WTC11 (cell line): ENCODE results near the gene DROSHA. TPM values are rescaled to one million over a fixed set of nuclear protein-coding genes. Genes with fewer than 3 reads are reported as not detected.

Source experiments
- ATAC-seq: fragments of 200-7000 bp; cut with Tn5 transposase; 2 replicates; pipeline ENCODE4 v1.10.0; 2021; ENCODE audit warnings: mild to moderate bottlenecking, moderate library complexity
- CTCF ChIA-PET: fragments of 300-600 bp; sonication (Branson Sonifier 250); formaldehyde crosslinking; loops from one replicate; lab custom pipeline; 2021; ENCODE audit warnings: antibody characterized with exemption; lab: Charles Lee
- POLR2A ChIA-PET: fragments of 350-600 bp; sonication (Branson Sonifier 250); formaldehyde crosslinking; loops from one replicate; lab custom pipeline; 2021; ENCODE audit warnings: antibody characterized with exemption; lab: Charles Lee
- DNase-seq: peaks from one replicate; pipeline ENCODE4 v3.0.0; 2021; ENCODE audit warnings: low spot score
- H3K27ac Mint-ChIP-seq: 2 replicates; pipeline ENCODE4 v1.8.0; 2021; ENCODE audit warnings: mixed read lengths
- H3K27me3 Mint-ChIP-seq: 2 replicates; pipeline ENCODE4 v1.8.0; 2021; ENCODE audit warnings: low read depth, mild to moderate bottlenecking, moderate library complexity, mixed read lengths
- H3K36me3 Mint-ChIP-seq: 2 replicates; pipeline ENCODE4 v1.8.0; 2021; ENCODE audit warnings: mixed read lengths
- H3K4me1 Mint-ChIP-seq: 2 replicates; pipeline ENCODE4 v1.8.0; 2022; ENCODE audit warnings: mixed read lengths
- H3K4me3 Mint-ChIP-seq: 2 replicates; pipeline ENCODE4 v1.8.0; 2021; ENCODE audit warnings: mild to moderate bottlenecking, moderate library complexity, mixed read lengths
- H3K9me3 Mint-ChIP-seq: 2 replicates; pipeline ENCODE4 v1.8.0; 2021; ENCODE audit warnings: mixed read lengths
- CBFB ChIP-seq: sonication (generic); formaldehyde crosslinking; IDR thresholded peaks from 2 replicates; pipeline ENCODE4 v1.8.1; 2022; ENCODE audit warnings: mild to moderate bottlenecking, low read depth, missing genetic modification reagents
- CREM ChIP-seq: sonication (generic); formaldehyde crosslinking; IDR thresholded peaks from 2 replicates; pipeline ENCODE4 v1.8.1; 2022; ENCODE audit warnings: mild to moderate bottlenecking, missing genetic modification reagents, moderate library complexity
- ESRRA ChIP-seq: sonication (generic); formaldehyde crosslinking; IDR thresholded peaks from 2 replicates; pipeline ENCODE4 v1.8.1; 2022; ENCODE audit warnings: mild to moderate bottlenecking, missing genetic modification reagents, borderline replicate concordance
- GABPB1 ChIP-seq: sonication (generic); formaldehyde crosslinking; IDR thresholded peaks from 2 replicates; pipeline ENCODE4 v1.8.1; 2023; ENCODE audit warnings: mild to moderate bottlenecking, missing genetic modification reagents
- NFATC4 ChIP-seq: fragments of 250-450 bp; sonication (Bioruptor Pico); IDR thresholded peaks from 2 replicates; pipeline ENCODE4 v1.9.0; 2021; ENCODE audit warnings: mild to moderate bottlenecking
- OVOL2 ChIP-seq: fragments of 250-450 bp; sonication (Bioruptor Pico); IDR thresholded peaks from 2 replicates; pipeline ENCODE4 v1.9.0; 2021; ENCODE audit warnings: mild to moderate bottlenecking, borderline replicate concordance
- RELA ChIP-seq: sonication (generic); formaldehyde crosslinking; IDR thresholded peaks from 2 replicates; pipeline ENCODE4 v1.8.1; 2022; ENCODE audit warnings: missing genetic modification reagents, mild to moderate bottlenecking, borderline replicate concordance
- RORB ChIP-seq: fragments of 250-450 bp; sonication (Bioruptor Pico); IDR thresholded peaks from 2 replicates; pipeline ENCODE4 v1.9.0; 2021; ENCODE audit warnings: mild to moderate bottlenecking
- SMAD3 ChIP-seq: sonication (generic); formaldehyde crosslinking; IDR thresholded peaks from 2 replicates; pipeline ENCODE4 v1.8.0; 2022; ENCODE audit warnings: missing genetic modification reagents, mild to moderate bottlenecking, borderline replicate concordance
- ZNF263 ChIP-seq: sonication (generic); formaldehyde crosslinking; IDR thresholded peaks from 2 replicates; pipeline ENCODE4 v1.8.1; 2022; ENCODE audit warnings: low read depth, mild to moderate bottlenecking, moderate library complexity, missing genetic modification reagents
- ZNF396 ChIP-seq: fragments of 250-450 bp; sonication (Bioruptor Pico); IDR thresholded peaks from 2 replicates; pipeline ENCODE4 v1.8.0; 2021; ENCODE audit warnings: mild to moderate bottlenecking, moderate library complexity, borderline replicate concordance
- ZNF416 ChIP-seq: fragments of 250-450 bp; sonication (Bioruptor Pico); IDR thresholded peaks from 2 replicates; pipeline ENCODE4 v1.9.0; 2021; ENCODE audit warnings: mild to moderate bottlenecking, inconsistent platforms
- ZNF423 ChIP-seq: fragments of 250-450 bp; sonication (Bioruptor Pico); IDR thresholded peaks from 2 replicates; pipeline ENCODE4 v2.1.2; 2022; ENCODE audit warnings: mild to moderate bottlenecking, moderate library complexity
- total RNA-seq: library from RNA; stranded (reverse); gene quantifications from 3 replicates; pipeline ENCODE4 v1.2.3, GENCODE V29; 2021
- TF ChIP-seq, protein P1 (sequence below): sonication (generic); formaldehyde crosslinking; IDR thresholded peaks from 2 replicates; pipeline ENCODE4 v1.8.1; 2023; ENCODE audit warnings: mild to moderate bottlenecking, missing genetic modification reagents, moderate library complexity
- TF ChIP-seq, protein P2 (sequence below): fragments of 250-450 bp; sonication (Bioruptor Pico); conservative IDR thresholded peaks from 2 replicates; pipeline ENCODE4 v1.9.0; 2021; ENCODE audit warnings: mild to moderate bottlenecking
- TF ChIP-seq, protein P3 (sequence below): sonication (generic); formaldehyde crosslinking; conservative IDR thresholded peaks from 2 replicates; pipeline ENCODE4 v1.8.1; 2022; ENCODE audit warnings: mild to moderate bottlenecking, missing genetic modification reagents
- TF ChIP-seq, protein P4 (sequence below): fragments of 200-600 bp; IDR thresholded peaks from 2 replicates; pipeline ENCODE4 v1.8.0; 2022; ENCODE audit warnings: antibody characterized with exemption
- TF ChIP-seq, protein P5 (sequence below): sonication (generic); formaldehyde crosslinking; IDR thresholded peaks from 2 replicates; pipeline ENCODE4 v1.8.0; 2023; ENCODE audit warnings: missing genetic modification reagents, mild to moderate bottlenecking, borderline replicate concordance
- TF ChIP-seq, protein P6 (sequence below): sonication (generic); formaldehyde crosslinking; conservative IDR thresholded peaks from 2 replicates; pipeline ENCODE4 v1.8.1; 2023; ENCODE audit warnings: mild to moderate bottlenecking, low read depth, missing genetic modification reagents, moderate library complexity

Gene DROSHA
- total RNA-seq, 1 experiment from 2014 or later = 125 TPM

DNA sequence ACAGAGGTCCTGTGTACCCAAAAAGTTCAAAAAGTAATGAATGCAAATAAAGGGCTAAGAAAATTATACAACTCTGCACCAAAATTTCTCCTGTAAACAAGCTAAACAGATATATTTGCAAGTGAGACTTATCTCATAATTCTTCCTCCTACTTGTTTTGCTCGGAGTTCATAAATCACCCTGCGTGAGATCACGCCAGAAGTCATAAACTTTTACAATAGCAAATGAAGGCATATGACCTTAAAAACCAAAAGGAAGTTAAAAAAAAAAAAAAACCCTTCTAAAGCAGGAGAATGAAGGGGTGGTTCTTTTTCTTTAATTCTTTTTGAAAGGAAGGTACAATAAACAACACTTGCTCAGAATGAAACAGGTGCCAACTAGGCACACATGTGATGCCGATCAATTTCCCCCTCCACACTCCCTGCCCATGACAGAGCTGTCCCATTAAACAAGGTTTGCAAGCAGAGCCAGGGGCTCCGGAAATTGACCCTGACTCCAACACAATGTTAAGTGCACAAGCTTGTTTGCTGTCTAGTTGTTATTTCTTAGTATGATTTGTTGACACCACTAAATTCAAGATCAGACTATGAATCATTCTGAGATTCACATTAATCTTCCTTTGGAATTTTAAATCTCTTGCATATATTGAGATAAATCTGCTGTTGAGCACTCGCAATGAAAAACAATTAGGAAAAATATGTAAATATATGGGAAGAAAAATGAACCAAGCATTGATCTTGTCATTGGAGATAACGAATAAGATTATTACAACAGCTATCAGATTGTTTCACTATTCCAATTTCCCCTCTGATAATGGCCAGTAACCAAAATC is 46.3 kb downstream of the DROSHA start (continued):
- TF ChIP-seq, protein P1, sequence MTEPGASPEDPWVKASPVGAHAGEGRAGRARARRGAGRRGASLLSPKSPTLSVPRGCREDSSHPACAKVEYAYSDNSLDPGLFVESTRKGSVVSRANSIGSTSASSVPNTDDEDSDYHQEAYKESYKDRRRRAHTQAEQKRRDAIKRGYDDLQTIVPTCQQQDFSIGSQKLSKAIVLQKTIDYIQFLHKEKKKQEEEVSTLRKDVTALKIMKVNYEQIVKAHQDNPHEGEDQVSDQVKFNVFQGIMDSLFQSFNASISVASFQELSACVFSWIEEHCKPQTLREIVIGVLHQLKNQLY (CRISPR knock-in tag) = no peak
- no peak for TF ChIP-seq ZNF396 (CRISPR knock-in tag)
- no peak for TF ChIP-seq RELA (CRISPR knock-in tag)
- TF ChIP-seq ESRRA (CRISPR knock-in tag) = no peak
- TF ChIP-seq GABPB1 = no peak
- TF ChIP-seq ZNF416 = no peak
- TF ChIP-seq CBFB (CRISPR knock-in tag) = no peak
- no peak for TF ChIP-seq ZNF423 (CRISPR knock-in tag)
- TF ChIP-seq, protein P2, sequence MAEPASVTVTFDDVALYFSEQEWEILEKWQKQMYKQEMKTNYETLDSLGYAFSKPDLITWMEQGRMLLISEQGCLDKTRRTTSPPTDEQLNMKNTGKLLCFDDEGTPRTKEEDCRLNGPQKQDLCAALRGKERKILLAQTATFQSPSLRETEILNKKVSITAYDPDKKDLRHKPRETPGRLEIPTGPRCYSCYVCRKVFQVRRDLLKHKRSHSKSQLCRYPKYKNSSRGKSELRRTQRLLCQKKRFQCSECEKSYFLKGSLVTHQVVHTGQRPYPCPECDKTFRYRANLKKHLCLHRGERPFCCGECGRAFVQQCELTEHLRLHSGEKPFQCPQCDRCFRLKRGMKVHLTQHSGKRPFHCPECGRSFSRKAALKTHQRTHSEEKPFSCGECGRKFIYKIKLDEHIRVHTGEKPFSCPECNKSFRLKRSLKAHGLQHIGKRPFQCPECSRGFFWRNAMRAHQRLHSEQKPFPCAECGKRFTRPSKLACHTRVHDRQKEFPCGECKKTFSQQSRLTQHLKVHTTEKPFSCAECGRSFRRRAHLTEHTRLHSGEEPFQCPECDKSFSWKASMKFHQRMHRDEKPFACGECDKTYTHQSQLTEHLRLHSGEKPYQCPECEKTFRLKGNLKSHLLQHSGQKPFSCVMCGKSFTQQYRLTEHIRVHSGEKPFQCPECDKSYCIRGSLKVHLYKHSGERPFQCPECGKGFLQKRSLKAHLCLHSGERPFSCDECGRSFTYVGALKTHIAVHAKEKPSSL (CRISPR knock-in tag) = no peak
- TF ChIP-seq, protein P3, sequence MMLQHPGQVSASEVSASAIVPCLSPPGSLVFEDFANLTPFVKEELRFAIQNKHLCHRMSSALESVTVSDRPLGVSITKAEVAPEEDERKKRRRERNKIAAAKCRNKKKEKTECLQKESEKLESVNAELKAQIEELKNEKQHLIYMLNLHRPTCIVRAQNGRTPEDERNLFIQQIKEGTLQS (CRISPR knock-in tag) = no peak
- TF ChIP-seq, protein P4, sequence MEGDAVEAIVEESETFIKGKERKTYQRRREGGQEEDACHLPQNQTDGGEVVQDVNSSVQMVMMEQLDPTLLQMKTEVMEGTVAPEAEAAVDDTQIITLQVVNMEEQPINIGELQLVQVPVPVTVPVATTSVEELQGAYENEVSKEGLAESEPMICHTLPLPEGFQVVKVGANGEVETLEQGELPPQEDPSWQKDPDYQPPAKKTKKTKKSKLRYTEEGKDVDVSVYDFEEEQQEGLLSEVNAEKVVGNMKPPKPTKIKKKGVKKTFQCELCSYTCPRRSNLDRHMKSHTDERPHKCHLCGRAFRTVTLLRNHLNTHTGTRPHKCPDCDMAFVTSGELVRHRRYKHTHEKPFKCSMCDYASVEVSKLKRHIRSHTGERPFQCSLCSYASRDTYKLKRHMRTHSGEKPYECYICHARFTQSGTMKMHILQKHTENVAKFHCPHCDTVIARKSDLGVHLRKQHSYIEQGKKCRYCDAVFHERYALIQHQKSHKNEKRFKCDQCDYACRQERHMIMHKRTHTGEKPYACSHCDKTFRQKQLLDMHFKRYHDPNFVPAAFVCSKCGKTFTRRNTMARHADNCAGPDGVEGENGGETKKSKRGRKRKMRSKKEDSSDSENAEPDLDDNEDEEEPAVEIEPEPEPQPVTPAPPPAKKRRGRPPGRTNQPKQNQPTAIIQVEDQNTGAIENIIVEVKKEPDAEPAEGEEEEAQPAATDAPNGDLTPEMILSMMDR = no peak

DNA sequence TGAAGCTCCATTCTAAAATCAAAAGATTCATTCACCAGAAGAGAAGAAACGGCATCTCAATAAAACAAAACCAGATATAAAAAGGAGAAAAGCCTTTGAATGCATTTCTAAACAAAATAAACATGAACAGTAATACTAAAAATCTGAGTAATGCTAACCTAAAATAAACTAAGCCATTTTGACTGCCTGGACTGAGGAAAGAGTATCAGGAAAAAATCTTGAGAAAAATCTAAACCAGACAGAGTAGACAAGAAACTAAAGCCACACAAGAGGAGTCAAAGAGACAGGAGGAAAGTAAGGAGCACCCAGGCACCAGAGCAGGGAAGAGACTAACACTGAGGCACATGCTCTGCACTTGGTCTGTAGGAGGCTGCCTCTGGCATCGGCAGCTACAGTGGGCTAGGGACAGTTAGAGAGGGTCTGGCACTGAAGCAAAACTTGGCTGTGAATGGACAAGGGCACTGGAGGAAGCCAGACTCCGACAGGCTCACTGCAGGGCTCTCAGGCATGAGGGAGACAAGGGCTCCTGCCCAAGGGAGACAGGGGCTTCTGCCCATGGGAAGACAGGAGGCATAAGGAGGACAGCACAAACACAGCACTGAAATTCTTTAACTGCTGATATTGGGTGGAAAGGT is 50.2 kb downstream of the DROSHA start:
- H3K9me3 Mint-ChIP-seq = no peaks in the 10 kb centered on the region
- DNase-seq (no peak), ATAC-seq (no peak)
- peaks cover 19% of the 10 kb centered on the region for H3K36me3 Mint-ChIP-seq
- ChIA-PET POLR2A (no interaction called here), CTCF (no interaction called here)
- H3K27me3 Mint-ChIP-seq = no peaks in the 10 kb centered on the region
- no peak overlapping the region; the same call in 1 of the 2 replicates for H3K27ac Mint-ChIP-seq
- no peak overlapping the region for H3K4me3 Mint-ChIP-seq
- H3K4me1 Mint-ChIP-seq = no peaks in the 10 kb centered on the region
- TF ChIP-seq ZNF263 (CRISPR knock-in tag) (no peak), NFATC4 (no peak), RORB (no peak), OVOL2 (CRISPR knock-in tag) (no peak), CREM (CRISPR knock-in tag) (no peak), RELA (CRISPR knock-in tag) (no peak), SMAD3 (CRISPR knock-in tag) (no peak)
- TF ChIP-seq, protein P5, sequence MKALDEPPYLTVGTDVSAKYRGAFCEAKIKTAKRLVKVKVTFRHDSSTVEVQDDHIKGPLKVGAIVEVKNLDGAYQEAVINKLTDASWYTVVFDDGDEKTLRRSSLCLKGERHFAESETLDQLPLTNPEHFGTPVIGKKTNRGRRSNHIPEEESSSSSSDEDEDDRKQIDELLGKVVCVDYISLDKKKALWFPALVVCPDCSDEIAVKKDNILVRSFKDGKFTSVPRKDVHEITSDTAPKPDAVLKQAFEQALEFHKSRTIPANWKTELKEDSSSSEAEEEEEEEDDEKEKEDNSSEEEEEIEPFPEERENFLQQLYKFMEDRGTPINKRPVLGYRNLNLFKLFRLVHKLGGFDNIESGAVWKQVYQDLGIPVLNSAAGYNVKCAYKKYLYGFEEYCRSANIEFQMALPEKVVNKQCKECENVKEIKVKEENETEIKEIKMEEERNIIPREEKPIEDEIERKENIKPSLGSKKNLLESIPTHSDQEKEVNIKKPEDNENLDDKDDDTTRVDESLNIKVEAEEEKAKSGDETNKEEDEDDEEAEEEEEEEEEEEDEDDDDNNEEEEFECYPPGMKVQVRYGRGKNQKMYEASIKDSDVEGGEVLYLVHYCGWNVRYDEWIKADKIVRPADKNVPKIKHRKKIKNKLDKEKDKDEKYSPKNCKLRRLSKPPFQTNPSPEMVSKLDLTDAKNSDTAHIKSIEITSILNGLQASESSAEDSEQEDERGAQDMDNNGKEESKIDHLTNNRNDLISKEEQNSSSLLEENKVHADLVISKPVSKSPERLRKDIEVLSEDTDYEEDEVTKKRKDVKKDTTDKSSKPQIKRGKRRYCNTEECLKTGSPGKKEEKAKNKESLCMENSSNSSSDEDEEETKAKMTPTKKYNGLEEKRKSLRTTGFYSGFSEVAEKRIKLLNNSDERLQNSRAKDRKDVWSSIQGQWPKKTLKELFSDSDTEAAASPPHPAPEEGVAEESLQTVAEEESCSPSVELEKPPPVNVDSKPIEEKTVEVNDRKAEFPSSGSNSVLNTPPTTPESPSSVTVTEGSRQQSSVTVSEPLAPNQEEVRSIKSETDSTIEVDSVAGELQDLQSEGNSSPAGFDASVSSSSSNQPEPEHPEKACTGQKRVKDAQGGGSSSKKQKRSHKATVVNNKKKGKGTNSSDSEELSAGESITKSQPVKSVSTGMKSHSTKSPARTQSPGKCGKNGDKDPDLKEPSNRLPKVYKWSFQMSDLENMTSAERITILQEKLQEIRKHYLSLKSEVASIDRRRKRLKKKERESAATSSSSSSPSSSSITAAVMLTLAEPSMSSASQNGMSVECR = no peak
- TF ChIP-seq, protein P6, sequence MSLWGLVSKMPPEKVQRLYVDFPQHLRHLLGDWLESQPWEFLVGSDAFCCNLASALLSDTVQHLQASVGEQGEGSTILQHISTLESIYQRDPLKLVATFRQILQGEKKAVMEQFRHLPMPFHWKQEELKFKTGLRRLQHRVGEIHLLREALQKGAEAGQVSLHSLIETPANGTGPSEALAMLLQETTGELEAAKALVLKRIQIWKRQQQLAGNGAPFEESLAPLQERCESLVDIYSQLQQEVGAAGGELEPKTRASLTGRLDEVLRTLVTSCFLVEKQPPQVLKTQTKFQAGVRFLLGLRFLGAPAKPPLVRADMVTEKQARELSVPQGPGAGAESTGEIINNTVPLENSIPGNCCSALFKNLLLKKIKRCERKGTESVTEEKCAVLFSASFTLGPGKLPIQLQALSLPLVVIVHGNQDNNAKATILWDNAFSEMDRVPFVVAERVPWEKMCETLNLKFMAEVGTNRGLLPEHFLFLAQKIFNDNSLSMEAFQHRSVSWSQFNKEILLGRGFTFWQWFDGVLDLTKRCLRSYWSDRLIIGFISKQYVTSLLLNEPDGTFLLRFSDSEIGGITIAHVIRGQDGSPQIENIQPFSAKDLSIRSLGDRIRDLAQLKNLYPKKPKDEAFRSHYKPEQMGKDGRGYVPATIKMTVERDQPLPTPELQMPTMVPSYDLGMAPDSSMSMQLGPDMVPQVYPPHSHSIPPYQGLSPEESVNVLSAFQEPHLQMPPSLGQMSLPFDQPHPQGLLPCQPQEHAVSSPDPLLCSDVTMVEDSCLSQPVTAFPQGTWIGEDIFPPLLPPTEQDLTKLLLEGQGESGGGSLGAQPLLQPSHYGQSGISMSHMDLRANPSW (CRISPR knock-in tag) = no peak
